Stimulated activated CD4-positive, alpha-beta T cell treated with anti-CD3 and anti-CD28 coated beads, TNF-alpha, amount 100 ng/mL, for 4 hours (primary cell): ENCODE measurements around the gene FCSK.
"Not testable (repeated sequence)": the region's sequence is repeated elsewhere in the genome, so short reads cannot be mapped to it uniquely, and the experiment has no call there.

Experiments
- DNase-seq, 3 experiments: peaks; one replicate each; pipeline ENCODE4 v3.0.0-alpha.2; 2020; ENCODE audit warnings: low read depth in 3 of 3

FCSK gene

DNA sequence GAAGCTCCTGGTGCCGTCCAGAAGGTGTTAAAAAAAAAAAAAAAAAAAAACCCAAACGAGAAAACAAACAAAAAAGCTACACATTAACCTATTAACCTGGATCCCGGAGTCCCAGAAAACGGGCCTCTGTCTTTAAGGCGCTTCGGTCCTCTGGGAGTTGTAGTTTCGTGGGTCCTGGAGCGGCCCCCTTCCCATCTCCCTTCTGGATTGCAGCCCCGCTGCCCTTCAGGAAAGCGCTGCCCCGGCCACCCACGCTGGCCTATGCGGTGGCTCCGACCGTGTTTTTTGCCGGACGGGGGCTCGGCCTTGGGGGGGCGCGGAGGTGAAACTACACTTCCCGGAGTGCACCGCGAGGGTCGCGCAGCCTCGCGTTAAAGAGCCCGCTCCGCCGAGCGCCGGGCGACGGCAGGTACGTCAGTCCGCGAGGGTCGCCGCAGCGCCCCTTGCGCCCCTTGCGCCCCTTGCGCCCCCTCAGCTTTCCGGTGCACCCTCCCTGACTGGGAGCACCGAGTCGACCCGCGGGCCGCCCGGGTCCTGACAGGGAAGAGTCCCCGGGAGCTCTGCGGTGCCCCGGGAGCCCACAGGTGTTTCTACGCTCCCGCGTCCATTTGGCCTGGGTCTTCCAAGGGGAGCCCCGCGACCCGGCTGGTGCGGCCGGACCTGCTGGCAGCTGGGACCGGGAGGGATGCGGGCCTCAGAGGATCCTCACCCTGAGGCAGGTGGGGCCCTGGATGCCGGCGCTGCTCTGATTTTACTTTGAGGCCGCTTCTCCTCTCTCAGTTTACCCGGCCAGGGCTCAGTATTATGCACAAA, at the start of gene FCSK:
FCSK (plus strand) TSS at position 374 of the 813 bp plus-strand sequence. CDS start 8,596 bp downstream, outside the sequence.
- peak; percentile 42 to 62 (median 50) for DNase-seq

DNA sequence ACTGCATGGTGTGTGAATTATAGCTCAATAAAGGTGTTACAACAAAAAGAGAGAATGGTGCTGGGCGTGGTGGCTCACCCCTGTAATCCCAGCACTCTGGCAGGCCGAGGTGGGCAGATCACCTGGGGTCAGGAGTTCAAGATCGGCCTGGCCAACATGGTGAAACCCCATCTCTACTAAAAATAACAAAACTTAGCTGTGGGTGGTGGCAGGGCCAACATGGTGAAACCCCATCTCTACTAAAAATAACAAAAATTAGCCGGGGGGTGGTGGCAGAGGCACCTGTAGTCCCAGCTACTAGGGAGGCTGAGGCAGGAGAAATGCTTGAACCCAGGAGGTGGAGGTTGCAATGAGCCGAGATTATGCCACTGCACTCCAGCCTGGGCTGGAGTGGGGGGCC, 48.3 kb upstream of the FCSK start:
- not testable (repeated sequence) for DNase-seq

DNA sequence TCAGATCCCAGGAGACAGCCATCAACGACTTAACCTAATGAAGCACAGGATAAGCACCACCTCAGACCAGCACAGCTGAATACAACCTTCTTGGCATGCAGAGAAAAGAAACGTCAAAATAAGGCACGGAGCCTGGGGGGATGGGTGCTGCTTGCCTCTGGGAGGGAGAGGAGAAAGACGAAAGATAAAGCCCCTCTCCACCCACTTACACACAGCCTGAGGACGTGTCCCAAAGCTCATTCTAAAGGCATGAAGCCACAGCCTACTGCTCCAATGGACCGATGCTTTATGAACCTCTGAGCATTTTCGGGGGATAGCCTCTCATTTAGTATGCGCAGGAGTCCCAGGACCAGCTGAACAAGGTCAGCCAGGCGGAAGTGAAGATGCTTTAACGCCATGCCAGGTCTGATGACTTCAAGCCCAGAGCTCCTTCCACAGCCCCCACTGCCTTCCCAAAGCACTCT, 46.6 kb upstream of the FCSK start:
- no peak for DNase-seq

DNA sequence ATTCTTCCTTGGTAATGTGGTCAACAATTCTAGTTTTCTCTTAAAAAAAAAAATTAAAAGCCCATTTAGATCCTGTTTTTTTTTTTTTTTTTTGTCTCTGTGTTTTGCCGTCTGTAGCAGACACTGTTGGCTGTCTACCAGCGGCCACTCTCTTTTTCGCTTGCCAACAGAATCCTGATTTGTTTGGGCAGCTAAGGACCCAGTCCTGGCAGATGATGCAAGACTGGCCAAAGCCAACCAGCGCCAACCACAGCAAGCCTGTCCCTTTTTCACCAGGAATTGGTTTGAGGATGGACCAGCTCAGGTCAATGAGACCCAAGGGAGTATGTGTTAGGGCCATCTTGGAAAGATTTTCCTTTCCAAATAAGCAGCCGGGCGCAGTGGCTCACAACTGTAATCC, 43.7 kb upstream of the FCSK start:
- no peak for DNase-seq

DNA sequence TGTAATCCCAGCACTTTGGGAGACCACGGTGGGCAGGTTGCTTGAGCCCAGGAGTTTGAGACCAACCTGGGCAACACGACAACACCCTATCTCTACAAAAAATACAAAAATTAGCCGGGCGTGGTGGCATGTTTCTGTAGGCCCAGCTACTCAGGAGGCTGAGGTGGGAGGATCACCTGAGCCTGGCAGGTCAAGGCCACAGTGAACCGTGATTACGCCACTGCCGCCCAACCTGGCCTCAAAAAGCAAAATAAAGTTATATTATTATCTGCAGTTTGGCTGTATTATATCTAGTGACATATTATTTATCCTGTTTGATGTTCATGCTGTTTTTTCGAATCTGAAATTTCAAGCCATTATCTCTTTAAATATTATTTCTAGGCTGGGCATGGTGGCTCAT, 42.0 kb upstream of the FCSK start:
- DNase-seq: no peak

DNA sequence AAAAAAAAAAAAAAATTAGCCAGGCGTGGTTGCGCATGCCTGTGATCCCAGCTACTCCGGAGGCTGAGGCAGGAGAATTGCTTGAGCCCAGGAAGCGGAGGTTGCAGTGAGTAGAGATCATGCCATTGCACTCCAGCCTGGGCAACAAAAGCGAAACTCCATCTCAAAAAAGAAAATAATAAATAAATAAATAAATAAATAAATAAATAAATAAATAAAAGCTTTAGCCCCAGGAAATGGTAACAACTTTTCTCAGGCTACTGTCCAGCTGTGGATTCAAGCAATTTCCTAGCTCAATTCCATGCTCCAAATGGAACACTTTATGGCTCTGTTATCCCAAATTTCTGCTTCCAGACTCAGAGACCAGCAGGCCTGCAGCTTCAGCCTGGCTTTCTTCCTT, 40.8 kb upstream of the FCSK start:
- DNase-seq: not testable (repeated sequence)

DNA sequence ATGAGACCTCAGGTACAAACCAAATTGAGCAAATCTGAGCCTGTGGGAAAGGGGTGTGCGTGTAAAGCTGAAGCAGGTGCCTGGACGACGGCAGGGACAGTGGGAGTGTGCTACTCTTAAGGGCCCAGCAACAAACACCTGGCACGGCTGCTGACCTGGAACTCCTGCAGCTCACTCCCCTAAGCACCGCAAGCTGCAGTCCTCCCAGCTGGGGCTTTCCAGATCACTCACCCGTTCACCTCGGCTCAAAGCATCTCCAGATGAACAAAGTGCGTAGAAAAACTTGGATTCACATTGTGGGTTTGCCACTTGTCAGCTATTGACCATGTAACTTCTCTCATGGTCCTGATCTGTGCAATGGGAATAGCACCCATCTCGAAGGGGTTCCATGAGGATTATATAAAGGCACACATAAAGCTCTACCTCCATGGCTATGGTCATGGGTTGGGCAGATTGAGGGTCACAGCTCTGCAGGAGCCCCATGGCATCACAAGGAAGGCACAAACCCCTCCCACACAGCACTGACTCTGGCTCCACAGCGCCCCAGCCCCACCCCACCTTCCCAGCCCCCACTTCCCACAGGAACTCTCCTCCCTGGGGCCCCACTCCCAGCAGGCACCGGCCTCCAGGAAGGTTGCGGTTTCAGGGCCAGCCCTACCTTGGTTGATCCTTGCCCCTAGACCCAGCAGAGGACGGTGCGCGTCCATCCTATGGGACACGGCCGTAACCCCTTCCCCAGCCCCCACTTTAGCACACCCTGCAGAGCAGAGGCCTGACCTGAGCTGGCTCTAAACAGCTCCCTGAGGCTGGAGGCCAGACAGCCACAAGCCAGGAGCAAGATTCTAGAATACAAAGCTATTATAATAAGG, 37.4 kb upstream of the FCSK start:
- DNase-seq: no peak

DNA sequence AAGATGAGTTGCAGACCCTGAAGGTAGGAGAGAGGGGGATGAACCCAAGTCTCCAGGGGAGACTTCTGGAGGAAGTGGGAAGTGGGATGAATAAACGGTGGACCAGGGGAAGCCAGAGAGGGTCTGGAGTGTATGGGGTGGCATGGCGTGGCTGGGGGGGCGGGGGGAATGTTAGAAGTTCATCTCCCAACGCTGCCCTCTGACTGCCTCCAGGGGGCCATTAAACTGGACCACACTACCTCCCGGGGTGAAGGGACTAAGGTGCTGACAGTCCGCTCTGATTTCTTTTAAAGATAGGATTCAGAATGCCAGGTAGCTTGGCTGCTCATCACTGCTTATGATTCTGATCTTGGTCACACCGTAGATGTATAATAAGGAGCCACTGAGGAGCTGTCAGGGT, 36.7 kb upstream of the FCSK start:
- no peak for DNase-seq

DNA sequence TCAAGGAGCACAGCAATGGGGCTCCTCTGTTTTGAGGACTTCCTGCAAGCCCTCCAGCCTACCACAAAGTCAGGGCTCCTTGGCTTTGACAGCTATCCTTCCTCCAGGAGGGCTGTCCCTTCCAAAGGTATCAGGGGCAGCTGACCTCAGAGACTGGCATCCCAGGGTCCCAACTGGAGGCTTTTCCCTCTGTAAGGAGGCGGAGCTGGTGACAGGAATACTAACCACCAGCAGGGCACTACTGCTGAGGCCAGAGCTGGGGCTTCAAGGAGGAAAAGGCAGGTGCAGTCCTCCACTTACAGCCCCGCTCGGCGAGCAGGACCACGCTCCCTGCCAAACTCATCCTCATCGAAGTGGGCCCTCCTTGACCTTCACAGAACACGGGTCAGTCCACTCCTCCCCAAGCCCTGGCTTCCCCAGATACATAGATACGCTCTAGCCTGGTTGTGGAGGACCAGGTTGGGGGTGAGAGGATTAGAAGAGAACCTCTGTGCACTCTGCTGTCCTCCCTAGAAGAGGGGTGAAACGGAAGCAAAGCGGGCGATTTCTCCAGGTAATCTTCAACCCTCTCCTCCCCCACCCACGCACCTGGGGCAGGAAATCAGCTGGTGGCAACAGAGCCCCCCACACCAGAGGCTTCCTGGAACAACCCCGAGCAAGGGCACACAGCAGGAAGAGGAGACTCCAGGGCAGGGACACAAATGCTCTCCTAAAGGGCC, 36.0 kb upstream of the FCSK start:
- DNase-seq: no peak

DNA sequence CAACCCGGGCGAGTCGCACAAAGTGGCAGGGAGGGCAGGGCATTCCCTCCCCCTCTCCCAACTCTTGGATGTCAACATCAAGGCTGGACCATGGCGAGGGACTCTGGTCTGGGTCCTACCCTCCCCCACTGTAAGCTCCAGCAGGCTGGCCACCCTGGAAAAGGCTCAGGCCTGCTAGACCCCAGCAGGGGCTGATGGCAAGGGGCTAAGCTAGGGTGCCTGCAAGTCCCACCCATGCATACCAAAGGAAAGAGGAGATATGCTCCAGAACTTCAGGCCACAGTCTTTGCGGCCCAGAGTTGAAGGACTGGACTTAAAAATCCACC, 35.4 kb upstream of the FCSK start:
- no peak for DNase-seq

DNA sequence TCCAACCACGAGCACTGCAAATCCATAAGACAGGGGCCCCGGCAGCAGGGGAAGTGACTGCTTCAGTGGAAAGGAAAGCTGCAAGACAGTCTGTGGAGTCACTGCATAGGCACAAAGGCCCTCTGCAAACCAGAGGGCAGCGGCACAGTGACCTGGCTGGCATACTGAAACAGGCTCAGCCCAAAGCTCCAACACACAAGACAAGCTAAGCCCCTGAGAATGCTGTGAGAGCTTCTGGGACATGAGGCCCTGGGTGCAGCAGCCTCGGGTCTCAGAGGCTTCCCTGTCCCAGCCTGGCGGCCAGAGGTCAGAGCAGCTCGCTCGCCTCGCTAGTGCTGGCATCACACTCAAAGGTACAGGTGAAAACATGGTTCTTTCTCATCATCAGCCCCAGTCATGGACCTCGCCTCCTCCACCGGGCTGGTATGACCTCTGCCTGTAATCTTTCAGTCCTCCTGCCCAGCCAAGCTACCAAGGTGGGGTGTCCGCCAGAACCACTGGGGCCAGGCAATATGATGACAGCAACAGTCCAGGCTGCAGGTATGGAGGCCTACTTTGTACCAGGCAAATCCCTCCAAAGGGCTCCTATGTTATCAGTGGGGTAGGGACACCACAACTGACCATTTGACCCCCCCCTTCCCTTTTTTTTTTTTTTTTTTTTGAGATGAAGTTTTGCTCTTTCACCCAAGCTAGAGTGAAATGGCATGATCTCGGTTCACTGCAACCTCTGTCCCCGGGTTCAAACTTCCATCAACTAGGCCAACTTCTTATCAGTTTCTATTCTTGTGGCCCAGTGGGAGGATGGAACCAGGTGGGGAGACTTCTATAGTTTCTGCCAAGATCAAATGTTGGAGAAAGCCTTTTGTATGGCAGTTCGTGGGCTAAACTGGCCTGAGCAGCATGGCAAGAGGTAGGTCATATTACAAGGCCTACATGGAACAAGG, 34.7 kb upstream of the FCSK start:
- DNase-seq: no peak

DNA sequence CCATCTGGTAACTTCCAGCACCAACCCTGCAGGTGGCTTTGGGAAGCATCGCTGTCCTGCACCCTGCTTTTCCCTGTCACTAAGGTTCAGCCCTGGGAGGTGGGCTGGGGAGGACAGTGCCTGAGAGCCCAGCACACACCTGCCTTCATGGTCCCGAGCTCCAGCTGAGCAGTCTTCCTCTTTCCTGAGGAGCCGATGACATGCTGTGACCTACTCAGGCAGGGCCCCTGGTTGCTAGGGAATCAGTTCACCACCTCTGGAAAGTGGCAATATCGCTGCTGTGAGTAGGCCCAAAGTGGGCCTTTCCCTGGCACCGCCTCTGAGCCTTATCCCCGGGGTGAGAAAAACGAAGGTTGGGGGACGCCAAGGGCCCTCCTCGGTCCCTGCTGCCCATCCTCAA, 33.4 kb upstream of the FCSK start:
- no peak for DNase-seq

DNA sequence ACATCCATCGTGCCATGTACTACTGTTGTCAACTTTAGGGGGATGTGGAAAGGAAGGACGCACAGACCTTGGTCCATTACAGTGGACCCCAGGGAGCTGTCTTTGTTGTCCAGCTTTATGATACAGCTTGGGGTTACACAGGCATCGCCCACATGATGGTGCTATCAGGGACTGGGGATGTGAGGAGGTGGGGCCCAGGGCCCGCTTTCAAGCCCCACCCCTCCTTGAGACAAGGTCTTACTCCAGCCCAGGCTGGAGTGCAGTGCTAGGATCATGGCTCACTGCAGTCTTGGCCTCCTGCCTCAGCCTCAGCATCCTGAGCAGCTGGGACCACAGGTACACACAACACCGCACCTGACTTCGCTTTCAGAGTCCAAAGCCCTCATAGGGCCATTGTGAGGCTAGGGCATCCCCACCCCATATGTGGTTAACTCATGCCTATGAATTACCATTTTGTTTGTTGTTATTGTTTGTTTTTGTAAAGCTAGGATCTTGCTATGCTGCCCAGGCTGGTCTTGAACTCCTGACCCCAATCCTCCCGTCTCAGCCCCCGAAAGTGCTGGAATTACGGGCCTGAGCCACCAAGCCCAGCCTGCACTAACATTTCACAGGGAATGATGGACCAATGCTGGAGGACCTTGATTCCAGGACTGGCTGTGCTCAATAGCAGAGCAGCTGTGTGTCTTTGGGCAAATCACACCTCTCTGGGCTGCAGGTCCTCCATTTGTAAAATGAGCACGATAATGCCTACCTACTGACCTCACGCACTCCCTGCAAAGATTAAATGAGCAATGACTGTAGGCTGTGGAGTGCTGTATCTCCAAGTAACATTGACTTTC, 32.7 kb upstream of the FCSK start:
- no peak for DNase-seq

DNA sequence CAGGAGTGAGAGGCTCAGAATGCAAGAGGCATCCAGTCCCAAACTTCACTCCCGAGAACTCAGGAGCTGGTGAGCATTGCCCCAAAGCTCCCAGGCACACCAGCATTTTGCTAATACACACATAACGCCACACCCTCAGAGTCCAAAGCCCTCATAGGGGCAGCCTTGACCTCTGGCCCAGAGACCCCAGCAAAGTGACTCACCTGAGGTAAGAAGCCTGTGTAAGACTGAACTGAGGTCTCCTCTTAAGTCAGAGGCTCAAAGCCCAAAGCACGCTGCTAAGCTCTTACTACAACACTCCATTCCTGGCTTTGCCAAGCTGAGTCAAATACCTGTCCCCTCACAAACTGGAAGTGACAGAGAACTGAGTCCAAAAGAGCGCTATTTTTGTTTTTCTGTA, 31.9 kb upstream of the FCSK start:
- DNase-seq: no peak

DNA sequence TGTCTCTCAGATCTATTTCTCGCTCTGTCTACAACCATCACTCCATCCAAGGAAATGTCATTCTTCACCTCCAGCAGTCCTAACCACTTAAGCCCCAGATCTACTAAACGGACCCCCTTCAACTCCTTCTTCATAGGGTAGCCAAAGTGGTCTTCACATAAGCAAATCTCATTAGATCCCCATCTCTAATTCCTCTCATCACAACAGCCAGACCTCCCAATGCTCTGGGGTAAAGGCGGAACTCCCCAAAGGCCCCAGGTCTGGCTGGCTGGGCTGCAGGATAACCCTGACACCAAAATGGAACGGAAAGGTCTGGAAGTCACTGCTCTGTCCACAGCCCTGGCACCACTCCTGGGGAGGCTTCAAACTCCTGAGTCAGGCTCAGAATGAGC, 26.6 kb upstream of the FCSK start:
- no peak for DNase-seq

DNA sequence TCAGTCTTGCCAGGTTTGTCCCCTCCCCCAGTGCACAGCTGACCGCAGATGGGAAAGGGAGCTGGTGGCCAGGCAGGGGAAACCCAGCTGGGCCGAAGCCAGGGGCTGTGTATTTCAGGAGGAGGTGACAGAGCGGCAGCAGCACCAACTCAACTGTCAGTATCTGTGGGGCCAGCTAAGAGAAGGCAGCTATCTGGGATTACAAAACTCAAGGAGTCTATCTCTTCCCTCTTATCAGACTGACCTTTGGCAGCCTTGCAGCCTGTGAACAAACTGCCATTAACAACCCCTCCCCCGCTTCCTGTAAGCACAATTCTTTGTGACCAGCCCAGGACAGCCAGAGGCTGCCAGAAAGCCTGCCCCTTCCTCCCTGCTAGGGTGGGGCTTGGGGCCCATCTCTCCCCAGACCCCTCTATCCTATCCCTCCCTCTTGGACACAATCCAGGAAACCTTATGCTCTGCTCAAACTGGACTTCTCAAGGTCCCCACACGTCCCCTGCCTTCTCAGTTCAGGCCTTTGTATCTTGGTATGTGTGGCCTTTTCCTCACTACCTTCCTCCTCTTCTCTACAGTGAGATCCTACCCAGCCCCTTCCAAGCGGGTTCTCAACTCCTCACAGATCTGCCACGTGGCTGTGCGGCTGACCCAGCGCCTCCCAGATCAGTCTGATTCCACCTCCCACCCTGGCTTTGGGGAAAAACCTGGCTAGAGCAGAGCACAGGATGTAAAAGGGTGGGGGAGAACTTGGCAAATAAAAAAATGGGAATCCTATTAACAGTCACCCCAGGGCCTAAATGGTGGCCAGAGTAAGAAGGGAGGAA, 26.0 kb upstream of the FCSK start:
- DNase-seq: no peak

DNA sequence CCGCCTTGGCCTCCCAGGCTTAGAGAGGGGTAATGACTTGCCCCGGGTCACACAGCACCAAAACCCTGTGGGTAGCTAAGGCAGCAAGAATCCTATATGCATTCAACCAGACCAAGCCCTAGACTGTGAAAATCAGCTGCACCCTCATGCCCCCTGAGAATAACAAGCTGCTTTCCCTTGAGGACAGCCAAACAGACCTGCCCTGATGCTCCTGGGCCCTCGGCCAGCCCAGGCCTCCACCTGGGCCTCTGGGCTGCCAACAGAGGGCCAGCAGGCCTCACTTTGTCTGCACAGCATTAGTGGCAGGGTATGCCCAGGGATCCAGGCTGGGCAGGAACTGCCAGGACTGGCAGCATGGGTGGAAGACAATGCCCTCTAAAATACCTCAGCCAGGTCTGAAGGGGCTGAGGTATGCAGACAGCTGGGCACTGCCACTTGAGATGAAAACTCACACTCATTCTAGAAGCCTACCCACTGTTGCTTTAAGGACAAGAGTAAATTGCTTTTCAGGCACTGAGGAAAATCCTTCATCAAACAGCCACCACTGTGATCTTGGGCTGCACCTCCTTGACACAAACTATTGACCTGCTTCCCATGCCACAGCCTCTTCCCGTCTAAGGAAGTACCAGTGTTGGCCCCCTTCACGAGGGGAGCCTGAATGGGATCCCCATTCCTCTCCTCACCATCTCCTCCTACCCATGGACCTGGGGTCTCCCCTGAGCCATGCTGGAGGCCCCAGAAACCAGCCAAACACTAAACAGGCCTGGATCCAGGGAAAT, 24.3 kb upstream of the FCSK start:
- no peak for DNase-seq

DNA sequence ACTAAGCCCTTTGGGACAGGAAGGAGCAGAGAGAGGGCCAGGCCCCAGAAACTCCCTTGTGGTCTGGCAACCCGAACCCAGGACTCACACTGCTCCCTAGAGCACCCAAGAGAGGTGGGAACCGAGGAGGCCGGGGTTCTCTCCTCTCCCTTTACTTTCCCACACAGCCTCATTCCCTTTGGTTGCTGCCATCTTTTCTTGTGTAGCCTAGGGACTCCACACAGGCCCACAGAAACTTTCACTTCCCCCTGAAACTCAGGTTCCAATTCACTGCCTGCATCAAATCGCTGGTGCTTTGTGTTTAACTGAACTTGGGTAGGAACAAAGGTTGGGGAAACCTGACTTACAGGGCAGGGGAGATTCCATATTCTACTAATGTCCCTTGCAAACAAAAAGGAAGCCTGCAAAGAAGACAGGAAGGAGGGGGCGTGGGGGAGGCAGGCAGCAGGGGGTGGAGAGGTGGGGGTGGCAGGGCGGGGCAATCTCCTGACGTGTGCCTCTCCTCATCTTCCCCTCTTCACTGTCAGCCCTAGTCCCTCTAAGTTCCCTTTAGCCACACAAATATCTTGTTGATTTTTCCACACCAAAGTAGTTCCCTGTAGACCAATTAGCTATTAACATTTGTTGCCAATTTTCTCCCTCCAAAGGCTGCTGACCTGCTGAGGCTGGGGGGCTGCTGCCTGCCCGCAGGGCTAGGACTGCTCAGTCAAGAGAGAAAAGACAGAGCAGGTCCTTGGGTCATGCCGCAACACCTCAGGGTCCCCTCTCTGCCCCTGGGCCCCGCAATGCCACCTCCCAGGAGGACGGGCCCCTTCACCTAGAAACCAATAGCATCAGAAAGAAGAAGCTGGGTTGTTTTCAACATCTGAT, 23.5 kb upstream of the FCSK start:
- peak in 2 of 3 experiments; percentile 49 to 57 for DNase-seq
